OCI-LY7 (cell line): ENCODE data around the gene FKBP6.
"Not testable (repeated sequence)": the region's sequence is repeated elsewhere in the genome, so short reads cannot be mapped to it uniquely, and the experiment has no call there.

Experiments
- EZH2phosphoT487 ChIP-seq: fragments of 200-600 bp; sonication (generic); IDR thresholded peaks from 2 replicates; pipeline ENCODE4 v1.6.1; 2018; ENCODE audit warnings: low read depth, borderline replicate concordance, mild to moderate bottlenecking, mixed run types, antibody characterized with exemption, low read length, moderate library complexity, mixed read lengths
- TF ChIP-seq, protein P1 (sequence below): fragments of 200-600 bp; sonication (generic); conservative IDR thresholded peaks from 2 replicates; pipeline ENCODE4 v1.5.1; 2014; ENCODE audit warnings: mild to moderate bottlenecking, antibody characterized with exemption, low read length, moderate library complexity, mixed read lengths

DNA sequence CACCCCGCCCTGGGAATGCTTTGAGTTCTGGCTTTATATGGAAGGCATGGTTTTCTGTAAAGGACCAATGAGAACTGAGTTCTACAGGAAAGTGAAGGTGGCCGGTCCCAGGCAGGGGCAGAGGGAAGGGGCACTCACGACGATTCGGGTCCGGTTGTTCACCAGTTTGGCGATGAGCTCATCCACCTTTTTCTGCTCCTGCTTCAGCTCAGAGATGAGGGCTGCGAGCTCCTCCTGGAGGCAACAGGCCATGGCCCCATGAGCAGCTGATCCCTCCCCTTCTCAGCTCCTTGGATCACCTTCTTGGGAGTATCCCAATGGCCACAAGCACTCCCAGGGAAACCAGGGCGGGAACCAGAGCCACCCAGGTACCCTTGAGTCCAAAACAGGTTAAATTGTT lies 8.0 kb upstream of the FKBP6 start:
- TF ChIP-seq, protein P1, sequence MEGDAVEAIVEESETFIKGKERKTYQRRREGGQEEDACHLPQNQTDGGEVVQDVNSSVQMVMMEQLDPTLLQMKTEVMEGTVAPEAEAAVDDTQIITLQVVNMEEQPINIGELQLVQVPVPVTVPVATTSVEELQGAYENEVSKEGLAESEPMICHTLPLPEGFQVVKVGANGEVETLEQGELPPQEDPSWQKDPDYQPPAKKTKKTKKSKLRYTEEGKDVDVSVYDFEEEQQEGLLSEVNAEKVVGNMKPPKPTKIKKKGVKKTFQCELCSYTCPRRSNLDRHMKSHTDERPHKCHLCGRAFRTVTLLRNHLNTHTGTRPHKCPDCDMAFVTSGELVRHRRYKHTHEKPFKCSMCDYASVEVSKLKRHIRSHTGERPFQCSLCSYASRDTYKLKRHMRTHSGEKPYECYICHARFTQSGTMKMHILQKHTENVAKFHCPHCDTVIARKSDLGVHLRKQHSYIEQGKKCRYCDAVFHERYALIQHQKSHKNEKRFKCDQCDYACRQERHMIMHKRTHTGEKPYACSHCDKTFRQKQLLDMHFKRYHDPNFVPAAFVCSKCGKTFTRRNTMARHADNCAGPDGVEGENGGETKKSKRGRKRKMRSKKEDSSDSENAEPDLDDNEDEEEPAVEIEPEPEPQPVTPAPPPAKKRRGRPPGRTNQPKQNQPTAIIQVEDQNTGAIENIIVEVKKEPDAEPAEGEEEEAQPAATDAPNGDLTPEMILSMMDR: not testable (repeated sequence)
- TF ChIP-seq EZH2phosphoT487: not testable (repeated sequence)
